NCI-H146 treated with DMSO at 0.1 percent for 48 hours (cell line): ENCODE results near the gene CXorf49.
"Not testable (repeated sequence)": the region's sequence is repeated elsewhere in the genome, so short reads cannot be mapped to it uniquely, and the experiment has no call there.

ENCODE experiments used
- DNase-seq: peaks from one replicate; lab custom pipeline; 2025; ENCODE audit not compliant: unreplicated experiment; lab: John Stamatoyannopoulos, UW

Gene CXorf49

DNA sequence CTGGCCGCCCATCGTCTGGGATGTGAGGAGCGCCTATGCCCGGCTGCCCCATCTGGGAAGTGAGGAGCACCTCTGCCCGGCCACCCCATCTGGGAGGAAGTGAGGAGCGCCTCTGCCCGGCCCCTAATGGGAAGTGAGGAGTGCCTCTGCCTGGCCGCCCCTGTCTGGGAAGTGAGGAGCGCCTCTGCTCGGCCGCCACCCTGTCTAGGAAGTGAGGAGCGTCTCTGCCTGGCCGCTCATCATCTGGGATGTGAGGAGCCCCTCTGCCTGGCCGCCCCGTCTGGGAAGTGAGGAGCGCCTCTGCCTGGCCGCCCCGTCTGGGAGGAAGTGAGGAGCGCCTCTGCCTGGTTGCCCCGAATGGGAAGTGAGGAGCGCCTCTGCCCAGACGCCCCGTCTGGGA, 42.4 kb downstream of the CXorf49 start:
- DNase-seq: not testable (repeated sequence)

- DNase-seq: no peak
These were observed 46.1 kb downstream of the CXorf49 start for GRCh38 chrX:71671938-71672337.

DNA sequence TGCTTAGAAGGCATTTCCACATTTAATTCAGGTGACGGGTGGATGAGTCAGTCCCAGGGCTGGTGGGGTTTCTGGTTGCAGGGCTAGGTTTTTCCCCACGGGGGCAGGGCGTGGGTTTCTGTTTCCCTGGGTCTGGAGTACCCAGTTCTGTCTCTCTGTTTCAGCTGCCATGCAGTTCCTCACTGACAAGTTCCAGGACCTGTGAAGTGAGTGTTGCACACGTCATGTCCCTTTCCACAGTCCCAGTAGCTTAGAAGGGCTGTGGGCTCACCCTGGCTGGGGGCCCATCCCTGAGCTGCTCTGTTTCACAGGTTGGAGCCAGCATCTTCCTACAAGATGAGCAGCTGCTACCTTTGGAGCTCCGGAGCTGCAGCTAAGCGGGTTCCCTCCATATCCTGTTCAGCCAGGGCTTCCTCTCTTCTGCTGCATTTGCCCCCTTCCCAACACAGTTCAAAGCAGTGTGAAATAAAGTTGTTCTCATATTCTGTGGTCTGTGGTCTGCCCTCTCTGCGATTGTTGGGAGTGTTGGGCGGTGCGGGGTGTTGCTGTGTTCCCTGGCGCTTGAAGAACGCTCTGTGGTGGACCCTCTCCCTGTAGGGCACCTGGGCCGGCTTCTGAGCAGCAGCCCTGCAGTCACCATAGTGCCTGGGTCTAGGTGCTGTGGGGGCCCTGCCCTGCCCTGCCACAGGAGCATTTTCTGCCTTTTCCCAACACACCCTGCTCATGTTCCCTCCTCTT, 46.9 kb downstream of the CXorf49 start:
- DNase-seq: no peak

DNA sequence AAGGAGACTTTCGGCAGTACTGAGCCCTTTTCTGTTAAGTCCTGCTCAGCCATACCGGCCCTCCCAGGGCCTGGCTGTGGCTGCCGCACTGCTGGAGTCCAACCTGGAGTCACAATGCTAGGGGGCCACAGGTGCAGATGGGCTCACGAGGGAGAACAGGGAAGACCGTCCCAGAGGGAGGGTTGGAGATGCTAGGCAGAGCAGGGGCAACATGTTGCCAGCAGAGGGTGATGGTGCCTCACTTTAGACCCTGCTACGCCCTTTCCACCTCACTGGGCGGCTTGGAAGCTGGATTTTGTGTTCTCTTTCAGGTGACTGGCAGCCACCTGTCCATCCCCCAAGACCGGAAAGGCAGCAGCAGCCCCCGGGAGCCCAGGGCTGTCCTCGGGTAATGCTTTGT, 48.1 kb downstream of the CXorf49 start:
- not testable (repeated sequence) for DNase-seq

- no peak for DNase-seq
These were observed 48.6 kb downstream of the CXorf49 start for GRCh38 chrX:71669492-71669891.

DNA sequence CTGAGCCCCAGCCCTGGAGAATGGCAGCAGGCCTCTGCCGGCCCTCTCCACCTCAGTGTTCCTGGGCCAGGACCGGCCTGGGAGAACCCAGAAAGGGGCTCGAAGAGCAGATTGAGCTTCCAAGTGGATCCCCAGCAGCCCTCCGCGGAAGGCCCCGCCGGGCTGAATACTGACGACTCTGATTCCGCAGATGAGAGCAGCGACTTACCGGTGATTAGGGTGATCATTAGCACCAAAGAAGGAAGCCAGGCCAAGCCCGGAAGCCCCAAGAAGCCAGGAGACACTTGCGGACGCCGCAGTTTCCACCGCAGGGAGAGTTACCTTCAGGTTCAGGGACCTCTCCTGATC, 49.9 kb downstream of the CXorf49 start:
- DNase-seq: no peak

DNA sequence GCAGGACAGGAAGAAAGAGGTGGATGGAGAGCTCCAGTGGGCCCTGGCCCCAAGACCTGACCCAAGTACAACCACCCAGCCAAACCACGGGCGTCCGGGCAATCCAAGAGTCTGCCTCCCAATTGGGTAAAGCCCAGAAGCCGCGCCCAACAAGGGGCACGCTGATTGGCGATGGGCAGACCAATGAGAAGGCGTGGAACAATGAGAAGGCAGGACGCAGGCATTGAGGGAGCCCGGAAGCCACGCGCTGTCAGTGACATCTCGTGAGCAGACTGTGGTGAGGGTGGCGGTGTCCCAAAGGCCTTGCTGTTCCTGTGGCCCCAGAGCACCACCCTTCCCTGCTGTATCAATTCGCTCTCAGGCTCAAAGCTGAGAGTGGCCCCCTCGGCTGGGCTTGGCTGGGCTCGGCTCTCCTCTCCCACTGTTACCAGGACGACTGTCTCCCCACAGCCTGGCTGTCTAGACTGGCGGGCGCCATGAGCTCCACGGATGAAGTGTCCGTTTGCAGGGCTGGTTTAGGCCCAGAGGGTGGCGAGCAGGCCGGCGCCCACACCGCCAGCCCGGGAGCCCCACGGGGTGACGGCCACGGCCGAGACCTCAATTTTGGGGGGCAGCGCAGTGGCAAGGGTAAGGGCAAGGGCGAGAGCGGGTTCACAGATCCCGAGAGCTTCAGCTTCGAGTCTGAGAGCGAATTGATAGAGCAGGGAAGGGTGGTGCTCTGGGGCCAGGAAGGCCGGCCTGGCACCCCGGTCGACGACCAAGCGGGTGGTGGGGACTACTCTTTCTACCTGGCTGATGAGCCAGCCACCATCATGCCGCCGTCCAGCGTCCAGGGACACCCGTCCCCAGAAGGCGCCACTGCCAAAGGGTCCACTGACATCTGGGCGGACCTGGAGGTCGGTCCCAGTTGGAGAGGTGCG, 50.5 kb downstream of the CXorf49 start, which contains the start of gene LOC101059915:
LOC101059915 (plus strand) TSS at position 219 of the 920 bp plus-strand sequence.
- no peak for DNase-seq

- no peak for DNase-seq
These were observed 51.6 kb downstream of the CXorf49 start for GRCh38 chrX:71666240-71667223.

- no peak for DNase-seq
These were observed 52.3 kb downstream of the CXorf49 start for GRCh38 chrX:71665747-71666146.

DNA sequence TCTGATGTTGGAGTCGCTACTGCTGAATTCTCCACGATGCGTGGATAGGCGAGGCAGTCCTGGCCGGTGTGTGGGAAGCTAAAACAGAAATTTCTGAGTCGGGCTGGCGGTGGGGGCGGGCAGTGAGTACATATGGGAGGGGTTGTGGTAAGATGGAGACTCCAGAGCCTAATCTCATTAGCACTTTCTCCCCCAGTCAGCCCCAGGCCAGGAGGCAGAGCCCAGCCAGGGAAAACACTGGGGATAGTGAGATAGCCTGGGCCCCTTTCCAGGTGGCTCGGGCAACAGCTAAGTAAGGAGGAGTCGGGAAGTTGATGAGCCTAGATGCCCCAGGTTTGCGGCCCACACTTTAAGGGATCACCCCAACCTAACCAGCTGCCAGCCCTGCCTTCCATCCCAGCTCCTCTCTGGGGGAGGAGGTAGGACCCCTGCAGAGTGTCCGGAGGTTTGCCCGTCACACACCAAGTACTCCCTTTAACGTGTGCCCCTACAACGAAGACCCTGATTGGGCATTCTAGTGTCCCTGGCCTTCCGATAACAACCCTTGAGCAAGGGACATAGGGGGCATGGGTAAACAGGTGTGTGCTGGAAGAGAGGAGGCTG, 53.1 kb downstream of the CXorf49 start:
- DNase-seq: no peak
